ENCODE measurements around the gene DNAJC15.
"Not testable (repeated sequence)": the region's sequence is repeated elsewhere in the genome, so short reads cannot be mapped to it uniquely, and the experiment has no call there.

DNAJC15 gene

DNA sequence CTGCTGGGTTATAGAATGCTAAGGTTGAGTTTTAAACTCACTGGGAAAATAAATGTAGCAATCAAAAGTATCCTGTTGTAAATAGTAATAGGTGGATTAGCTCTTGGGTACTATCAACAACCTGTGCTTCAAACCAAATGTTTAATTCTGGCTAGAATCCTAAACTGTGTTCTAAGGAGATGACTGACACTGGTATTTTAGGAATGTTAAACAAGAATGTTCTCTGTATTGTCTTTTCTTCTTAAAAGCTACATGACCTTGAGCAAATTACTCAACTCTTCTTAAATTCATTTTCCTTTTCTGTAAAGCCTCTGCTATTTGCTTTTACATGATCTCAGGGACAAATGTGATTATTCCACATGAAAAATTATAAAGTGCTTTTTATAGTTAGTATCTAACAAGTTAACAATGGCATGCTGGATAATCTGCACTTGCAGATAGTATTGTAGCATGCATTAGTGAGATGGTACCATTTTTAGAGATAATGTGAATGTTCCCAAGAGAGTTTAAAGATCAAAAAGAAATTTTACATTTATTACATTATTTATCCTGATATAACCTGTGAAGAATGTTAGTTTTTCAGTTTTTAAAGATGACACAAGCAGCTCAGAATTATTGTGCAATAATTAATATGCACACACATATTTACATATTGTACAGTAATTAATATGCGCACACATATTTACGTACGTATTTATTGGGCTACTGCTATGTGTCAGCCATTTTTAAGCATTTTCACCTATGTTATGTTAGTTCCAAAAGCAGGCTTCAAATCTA lies 17.7 kb upstream of the DNAJC15 start:
- ATAC-seq: no peak

DNA sequence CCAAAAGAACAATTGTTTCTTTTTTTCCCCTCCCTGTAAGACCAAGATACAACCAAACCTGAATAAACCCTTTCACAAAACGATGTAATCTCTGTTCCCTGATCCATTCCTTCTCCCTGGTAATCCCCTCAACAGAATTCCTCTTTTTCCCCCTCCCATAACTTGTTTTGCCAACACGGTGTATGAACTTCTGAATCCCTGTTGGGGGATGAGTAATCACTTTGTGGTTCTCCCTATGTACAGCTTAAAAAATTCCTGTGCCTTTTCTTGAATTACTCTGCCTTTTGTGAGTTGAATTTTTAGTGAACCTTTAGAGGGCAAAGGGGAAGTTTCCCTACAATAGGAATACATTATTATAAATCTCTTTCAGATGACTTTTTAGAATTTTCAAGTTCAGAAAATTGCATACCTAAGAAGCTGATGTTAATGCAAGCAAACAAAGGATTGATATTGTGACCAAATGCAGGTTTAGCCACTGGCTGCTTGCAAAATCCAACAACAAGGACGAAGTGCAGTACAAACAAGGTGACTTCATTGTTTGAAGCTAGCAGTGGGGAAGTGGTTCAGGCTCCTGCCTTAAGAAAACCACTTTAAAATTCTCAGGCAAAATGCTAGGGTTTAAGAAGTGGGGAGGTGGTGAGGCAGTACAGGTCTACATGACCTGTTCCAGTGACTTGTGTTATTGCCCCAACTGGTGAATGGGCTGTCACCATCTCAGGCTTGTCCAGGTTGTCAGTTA lies 16.3 kb upstream of the DNAJC15 start:
- no peak for ATAC-seq

DNA sequence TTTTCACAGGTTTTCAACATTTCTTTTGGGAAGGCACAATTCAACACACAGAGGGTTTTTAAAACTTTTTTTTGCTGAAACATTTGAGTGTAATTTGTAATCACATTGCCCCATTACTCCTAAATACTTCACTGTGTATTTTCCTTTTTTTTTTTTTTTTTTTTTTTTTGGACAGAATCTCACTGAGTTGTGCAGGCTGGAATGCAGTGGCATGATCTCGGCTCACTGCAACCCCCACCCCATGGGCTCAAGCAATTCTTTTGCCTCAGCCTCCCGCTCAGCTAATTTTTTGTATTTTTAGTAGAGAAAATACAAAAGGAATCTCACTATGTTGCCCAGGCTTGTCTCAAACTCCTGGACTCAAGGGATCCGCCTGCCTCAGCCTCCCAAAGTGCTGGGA lies 14.8 kb upstream of the DNAJC15 start:
- no peak for ATAC-seq

DNA sequence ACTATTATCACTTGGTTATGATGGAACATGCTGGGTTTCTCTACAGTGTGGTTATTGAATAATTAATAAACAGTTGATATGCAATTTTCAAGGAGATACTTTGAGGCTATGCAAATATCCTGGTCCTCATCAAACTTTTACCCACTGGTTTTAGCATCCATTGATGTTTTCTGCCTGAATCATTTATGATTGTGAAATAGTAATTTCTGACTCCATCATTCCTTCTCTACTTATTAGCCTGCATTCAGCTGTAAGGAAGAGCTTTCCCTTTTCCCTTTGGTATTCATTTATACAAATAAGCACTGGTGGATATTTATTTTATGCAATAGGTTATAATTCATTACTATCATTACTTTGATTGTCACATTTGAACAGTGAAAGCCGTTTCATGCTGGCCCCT lies 13.9 kb upstream of the DNAJC15 start:
- no peak for ATAC-seq

DNA sequence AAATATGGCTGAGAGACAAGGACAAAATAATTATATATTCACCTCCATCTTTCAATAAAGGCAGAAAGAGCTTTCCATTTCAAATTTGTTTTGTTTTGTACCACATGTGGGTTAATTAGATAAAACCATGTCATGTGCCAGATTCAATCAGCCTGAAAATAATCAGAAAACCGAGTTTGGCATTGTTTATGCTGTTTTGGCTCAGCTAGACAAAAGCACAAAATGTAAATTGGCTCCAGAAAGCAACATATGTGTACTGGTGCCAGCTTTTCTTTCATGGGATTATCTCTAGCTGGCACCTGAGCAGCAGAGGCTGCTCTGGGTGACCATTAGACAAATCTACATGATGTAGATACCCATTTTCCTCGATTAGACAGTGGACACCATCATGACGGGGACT lies 9.2 kb upstream of the DNAJC15 start:
- ATAC-seq: no peak

DNA sequence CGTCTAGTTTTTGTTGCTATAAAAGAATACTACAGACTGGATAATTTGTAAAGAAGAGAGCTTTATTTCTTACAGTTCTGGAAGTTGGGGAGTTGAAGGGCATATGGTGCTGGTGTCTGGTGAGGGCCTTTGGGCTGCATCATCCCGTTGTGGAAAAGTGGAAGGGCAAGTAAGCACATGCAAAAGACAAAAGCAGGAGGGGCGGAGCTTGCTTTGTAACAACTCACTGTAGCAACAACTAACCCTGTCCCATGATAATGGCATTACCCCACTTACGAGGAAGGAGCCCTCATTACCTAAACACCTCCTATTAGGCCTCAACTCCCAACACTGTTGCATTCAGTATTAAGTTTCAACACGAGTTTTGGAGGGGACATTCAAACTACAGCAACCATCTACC lies 7.2 kb upstream of the DNAJC15 start:
- no peak for ATAC-seq

DNA sequence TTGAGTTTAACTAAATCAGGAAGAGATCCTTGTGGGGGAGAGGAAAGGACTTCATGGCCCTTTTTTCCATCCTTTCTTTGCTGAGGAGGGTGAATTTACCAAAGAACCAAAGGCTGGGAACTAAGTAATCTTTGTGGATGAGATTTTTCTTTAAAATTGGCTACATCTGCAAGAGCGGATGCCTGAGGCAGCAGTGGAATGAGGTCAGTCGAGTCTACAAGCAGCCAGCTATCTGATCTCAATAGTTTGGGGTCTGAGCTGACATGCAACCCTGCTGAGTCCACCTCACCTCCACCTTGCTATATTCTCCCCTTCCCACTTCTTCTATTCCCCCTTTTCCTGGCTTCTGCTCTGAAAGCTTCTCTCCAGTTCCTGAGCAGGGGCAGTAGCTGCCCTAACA lies 3.6 kb upstream of the DNAJC15 start:
- no peak for ATAC-seq

DNA sequence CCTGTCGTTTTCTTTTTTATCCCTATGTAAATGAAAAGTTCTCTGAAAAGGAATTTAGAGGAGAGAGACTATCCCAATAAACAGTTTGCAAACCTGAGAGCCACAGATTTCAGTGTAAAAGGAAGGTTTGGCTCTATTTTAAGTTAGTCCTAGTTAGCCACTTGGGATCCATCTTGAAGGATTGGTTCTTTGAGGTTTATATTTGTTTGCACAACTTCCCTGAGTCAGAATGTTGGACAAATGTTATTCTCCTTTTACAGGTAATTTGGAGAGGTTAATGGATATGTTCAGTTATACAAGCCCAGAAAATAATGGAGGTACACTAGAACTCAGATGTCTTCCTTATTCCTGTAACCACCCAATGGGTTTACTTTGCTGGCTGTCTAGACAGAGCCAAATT lies 2.6 kb upstream of the DNAJC15 start:
- no peak for ATAC-seq

DNA sequence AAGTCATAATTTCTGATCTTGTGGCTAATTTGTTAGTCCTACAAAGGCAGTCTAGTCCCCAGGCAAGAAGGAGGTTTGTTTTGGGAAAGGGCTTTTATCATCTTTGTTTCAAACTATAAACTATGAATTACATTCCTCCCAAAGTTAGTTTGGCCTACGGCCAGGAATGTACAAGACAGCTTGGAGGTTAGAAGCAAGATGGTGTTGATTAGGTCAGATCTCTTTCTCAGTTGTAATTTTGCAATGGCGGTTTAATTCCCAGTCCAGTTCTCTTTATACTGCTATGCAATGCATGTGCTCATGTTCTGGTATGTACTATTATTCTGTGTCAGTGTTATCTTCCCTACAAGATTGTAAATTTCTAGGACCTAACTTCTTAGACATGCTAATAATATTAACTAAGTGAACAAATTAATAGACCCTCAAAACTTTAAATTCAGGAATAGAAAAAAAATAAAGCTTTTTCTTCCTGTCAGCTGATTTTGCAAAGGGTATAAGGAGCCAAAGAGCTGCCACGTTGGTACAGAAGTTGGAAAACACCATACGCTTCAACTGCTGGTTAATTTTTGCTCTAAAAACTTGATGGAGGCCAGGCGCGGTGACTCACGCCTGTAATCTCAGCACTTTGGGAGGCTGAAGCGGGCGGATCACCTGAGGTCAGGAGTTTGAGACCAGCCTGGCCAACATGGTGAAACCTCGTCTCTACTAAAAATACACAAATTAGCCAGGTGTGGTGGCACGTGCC lies 1.3 kb upstream of the DNAJC15 start:
- no peak for ATAC-seq

DNA sequence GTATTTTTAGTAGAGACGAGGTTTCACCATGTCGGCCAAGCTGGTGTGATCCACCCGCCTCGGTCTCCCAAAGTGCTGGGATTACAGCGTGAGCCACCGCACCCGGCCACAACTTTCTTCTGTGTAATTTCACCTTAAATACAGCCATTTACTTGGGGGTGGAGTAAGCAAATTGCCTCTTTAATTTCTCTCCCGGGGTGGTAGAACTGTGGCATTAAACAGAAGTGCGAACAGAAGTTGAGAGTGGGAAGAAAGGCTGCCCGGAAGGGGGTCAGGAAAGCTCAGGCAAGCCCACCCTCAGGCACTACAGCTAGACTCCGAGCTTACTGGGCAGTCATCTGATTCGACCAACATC lies 475 bp upstream of the DNAJC15 start:
- ATAC-seq: no peak

DNA sequence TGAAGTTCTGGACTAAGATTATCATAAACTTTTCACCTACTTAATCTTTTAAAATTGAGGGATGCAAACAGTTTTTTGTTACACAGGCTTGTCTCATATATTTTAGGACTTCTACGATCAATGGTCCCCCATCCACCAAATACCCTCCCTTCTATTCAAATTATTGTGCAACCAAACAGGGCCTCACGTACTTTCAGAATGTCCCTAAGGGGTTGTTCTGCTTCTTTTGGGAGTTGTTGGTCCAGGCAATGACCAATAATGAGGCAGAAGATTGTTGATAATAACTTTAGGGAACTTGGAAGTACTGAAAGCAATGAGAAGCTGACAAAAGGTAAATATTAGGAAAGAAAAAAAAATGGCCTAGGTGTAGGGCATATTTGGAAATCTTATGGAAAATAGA lies 2.9 kb downstream of the DNAJC15 start:
- no peak for ATAC-seq

DNA sequence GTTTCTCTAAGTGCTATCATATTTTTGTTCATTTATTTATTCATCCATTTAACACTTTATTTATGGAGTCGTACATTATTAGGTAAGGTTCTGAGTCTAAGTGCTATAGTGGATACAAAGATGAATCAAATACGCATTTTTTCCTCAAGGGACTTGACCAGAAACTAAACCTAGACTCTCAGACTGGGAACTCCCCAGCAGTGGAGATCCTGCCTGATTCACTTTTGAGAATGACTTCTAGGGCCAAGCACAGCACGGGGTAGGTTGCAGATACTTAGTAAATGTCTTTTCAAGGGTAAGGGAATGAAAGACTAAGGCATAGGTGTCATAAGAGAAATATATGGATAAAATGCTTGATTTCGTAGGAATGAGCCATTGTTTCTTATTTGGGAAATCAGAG lies 7.2 kb downstream of the DNAJC15 start:
- ATAC-seq: no peak

DNA sequence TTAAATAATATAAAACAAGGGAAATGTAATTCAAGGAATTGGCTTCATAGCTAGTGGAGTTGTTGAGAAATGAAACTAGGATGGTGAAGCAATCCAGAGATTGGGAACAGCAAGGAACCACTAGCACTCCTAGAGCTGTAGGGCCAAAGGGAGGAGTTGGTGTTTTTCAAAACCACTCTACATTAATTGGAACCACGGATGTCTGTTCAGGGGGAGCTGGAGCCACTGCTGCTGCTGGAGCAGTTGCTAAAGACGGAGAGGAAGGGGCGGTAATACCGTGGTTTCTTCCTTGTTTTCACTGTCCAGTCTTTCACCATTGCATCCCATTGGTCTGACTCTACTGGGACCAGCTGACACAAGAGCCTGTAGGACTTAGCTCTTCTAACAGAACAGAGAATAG lies 8.5 kb downstream of the DNAJC15 start:
- no peak for ATAC-seq

DNA sequence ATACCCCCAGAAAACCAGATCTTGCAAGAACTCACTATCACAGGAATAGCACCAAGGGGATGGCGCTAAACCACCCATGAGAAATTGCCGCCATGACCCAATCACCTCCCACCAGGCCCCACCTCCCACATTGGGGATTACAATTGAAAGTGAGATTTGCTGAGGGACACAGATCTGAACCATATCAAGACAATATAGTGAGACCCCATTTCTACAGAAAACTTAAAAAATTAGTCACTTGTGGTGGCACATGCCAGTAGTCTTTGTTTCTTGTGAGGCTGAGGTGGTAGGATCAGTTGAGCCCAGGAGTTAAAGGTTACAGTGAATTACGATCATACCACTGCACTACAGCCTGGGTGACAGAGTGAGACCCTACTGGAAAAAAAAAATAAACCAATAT lies 9.7 kb downstream of the DNAJC15 start:
- no peak for ATAC-seq

DNA sequence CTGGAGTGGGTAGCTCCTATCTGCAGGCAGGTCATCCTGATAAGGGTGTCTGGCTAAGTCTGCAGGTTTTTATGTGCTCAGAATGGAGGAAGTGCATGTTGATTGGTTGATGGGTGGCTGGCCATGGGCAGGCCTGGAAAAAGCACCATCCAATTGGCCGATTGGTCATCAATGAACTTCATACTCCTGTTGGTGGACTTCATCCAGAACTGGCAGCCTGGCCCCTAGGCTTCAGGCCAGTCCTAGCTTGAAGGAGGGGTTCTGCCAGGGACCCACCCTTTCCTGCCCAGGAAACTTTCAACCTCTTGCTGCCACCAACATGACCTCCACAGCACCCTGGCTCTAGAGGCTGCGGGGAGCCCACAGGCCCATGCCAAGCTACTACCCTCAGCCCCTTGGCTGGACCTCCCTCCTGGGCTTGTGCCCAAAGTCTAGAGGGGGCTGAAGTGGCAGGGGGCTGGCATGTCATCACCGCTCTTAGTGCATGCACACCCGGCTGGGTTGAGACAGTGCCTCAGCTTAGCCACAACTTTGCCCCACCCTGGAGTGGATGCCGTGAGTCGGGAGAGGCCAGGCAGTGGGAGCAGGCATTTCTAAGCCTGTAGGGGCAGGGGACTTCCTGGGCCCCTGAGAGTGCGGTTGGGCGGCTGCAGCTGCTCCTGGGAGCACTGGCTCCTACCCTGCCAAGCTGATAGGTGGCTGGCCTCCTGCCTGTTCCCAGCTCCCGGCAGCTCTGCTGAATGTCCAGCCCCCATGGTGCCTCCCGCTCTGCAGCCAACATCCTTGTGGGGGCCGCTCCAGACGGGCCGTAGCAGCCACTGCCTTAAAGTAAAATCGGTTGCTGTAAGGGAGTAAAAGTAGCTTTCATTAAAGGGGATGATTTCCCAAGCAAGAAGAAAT lies 13.2 kb downstream of the DNAJC15 start:
- ATAC-seq: no peak

DNA sequence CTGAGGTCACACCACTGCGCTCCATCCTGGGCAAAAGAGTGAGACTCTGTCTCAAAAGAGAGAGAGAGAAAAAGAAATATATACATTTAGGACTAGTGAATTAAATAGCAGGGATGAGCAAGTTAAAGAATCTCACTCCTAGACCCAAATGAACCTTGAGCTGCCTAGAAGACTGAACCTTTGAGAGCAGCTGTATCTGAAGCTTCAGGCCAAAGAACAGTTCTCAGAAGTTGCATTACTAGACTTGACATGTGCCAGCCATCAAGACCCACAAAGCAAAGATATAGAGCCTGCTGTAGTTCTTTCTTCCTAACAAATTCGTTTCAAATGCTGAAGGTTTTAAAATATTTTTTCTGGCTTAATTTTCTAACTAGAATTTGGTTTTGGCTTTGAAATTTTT lies 16.6 kb downstream of the DNAJC15 start:
- ATAC-seq: no peak

DNA sequence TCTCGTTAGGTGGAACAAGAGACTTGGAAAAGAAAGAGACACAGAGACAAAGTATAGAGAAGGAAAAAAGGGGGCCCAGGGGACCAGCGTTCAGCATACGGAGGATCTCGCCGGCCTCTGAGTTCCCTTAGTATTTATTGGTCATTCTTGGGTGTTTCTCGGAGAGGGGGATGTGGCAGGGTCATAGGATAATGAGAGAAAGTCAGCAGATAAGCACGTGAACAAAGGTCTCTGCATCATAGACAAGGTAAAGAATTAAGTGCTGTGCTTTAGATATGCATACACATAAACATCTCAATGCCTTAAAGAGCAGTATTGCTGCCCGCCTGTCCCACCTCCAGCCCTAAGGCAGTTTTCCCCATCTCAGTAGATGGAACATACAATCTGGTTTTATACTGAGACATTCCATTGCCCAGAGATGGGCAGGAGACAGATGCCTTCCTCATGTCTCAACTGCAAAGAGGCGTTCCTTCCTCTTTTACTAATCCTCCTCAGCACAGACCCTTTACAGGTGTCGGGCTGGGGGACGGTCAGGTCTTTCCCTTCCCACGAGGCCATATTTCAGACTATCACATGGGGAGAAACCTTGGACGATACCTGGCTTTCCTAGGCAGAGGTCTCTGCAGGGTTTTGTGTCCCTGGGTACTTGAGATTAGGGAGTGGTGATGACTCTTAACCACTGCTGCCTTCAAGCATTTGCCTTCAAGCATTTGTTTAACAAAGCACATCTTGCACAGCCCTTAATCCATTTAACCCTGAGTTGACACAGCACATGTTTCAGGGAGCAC lies 17.4 kb downstream of the DNAJC15 start:
- not testable (repeated sequence) for ATAC-seq

DNA sequence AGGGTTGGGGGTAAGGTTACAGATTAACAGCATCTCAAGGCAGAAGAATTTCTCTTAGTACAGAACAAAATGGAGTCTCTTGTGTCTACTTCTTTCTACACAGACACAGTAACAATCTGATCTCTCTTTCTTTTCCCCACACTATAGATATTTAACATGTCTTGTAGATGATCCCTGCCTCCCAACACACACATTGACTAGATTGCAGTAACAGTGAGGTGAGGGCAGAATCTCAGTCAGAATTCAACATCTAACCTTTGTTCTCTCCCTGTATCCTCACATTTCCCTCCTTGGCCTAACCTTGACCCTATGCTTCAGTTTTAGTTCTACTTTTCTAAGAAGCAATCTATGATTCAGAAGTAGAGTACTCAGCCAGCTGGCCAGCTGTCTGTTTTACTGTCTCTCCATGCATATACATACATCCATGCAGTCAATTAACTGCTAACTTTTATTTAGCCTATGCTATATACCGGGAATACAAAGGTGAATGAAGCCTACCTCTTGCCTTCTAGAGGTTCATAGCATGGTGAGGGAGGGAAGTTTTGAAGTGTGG lies 18.1 kb downstream of the DNAJC15 start:
- no peak for ATAC-seq

DNA sequence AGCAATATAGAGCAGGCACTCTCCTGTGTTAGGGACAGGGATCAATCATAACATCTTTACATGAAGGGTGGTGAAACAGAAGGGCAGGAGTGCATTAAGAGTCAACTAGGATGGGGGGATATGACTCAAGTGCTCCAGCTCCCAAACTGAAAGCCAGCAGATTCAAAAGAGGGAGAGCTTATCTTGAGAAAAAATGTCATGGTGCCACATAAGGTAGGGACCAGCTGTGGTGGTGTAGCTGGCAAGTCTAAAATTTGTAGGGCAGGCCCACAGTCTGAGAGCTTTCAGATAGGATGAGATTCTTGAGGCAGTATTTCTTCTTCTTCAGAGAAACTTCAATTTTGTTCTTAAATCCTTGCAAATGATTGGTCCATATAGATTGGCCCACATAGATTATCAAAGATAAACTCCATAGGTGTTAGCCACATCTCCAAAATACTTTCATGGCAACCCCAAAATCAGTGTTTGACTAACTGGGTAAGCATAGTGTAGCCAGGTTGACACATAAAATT lies 19.1 kb downstream of the DNAJC15 start:
- peak; percentile 27 to 51 for ATAC-seq

DNA sequence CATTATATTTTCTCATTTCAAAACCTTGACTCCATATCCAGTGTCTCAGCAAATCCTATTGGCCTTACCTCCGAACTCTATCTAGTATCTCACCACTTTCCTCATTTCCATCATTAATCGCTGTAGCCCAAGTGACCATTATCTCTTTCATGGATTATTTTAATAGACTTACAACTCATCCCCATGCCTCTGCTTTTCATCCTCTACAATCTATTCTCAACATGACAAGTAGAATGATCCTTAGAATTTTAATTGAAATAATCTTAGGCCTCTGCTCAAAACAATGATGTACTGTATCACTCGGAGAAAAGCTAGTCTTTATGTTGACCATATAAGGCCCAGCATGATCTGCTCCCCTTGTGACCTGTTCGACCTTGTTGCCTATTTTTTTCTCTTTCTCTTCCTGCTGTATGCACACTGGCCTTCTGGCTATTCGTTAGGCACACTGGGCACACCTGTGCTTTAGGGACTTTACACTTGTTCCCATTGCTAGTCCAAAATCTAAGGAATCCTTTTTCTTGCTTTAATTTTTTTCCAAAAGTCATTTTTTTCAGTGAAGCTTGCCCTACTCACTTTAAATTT lies 21.4 kb downstream of the DNAJC15 start:
- no peak for ATAC-seq

DNA sequence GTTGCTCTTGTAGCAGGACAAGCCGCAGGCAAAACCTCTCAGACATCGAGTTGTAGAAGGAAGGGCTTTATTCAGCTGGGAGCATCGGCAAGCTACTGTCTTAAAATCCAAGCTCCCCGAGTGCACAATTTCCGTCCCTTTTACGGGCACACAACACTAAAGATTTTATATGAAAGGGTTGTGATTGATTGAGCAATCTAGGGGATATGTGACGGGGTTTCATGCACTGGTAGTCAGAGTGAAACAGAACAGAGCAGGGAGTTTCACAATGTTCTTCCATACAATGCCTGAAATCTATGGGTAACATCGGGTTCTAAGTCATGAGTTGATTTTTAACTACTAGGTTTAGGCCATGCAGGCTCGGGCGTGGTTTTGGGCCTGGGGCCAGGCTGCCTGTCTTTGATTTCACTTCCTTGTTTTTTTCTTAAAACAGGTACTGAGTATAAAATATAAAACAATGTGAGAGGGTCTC lies 22.0 kb downstream of the DNAJC15 start:
- ATAC-seq: not testable (repeated sequence)
